ENCODE measurements around the gene MMRN2.

Gene MMRN2

DNA sequence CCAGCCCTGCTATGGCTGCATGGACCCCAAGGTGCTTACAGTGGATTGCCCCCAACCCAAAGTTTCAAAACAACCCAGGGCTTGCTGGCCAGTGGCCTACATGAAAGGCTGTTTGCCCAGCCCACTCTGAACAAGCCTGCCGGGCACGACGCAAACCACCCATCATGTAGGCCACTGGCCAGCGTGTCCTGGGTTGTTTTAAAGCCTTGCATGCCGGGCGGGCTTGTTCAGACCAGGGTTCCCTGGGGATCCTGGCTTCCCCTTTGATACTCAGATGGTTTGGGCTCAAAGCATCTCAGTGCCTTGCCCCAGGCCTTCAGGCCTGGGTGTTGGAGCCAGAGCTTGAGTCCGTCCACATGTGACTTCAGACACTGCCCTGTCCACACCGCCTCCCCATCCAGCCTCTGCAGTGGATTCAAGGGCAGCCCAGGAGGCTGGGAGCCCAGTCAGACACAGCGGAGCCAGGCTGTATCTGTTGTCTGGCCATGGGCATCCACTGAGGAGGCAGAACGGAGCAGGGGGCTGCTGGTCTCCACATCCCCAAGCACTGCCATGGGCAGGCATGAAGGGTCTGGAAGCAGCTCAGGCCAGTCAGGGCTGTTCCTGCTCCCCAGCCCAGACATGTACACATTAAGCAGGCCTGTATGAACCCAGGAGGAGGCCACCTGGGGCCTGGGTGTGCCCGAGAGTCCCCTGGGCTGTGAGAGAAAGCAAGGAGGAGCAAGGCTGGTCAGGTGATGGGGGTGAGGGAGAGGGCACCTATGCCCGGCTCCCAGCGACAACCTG lies 6.8 kb upstream of the MMRN2 start:
- no peak for DNase-seq (ENCODE audit: extremely low spot score)
- ChIA-PET CTCF (interaction anchor here (15.9 kb wide), 1 partner anchor 22 kb away, joined by 238 read pairs; no protein-coding TSS in a partner anchor), POLR2A (no interaction called here)
- no peak for TF ChIP-seq CTCF (IDR thresholded peaks at IDR 0.05; ENCODE audit: control extremely low read depth, extremely low read depth, low read depth, missing control alignments)

DNA sequence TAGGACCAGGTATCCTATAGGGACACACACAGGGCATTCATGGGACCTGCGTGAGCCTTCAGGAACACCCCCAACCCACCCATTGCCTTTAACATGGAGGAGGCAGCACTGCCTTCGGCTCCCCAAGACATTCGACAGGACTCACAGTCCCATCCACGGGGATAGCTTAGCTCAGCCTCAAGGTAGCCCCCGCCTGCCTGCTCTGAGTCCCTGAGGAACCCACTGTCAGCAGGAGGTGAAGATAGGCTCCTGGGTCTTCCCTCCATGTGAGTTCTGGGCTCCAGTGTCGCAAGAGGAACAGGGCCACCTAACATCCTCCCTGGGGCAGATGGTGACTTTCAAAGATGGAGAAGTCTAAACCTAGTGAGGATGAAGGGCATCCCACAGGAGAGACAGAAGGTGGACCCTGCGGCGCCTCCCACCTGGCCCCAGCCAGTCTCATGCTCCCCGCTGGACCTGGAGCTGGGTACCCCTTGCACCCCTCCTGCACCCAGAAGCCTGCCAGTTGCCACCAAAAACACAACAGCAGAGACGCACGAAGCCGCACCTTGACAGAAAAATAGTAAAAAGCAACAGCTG lies 6.0 kb upstream of the MMRN2 start:
- TF ChIP-seq CTCF (IDR thresholded peaks at IDR 0.05; ENCODE audit: control extremely low read depth, extremely low read depth, low read depth, missing control alignments) = no peak
- no peak for DNase-seq (ENCODE audit: extremely low spot score)
- POLR2A ChIA-PET = no interaction called here
- CTCF ChIA-PET = interaction anchor here (15.9 kb wide), 1 partner anchor 21 kb away, joined by 238 read pairs; no protein-coding TSS in a partner anchor

DNA sequence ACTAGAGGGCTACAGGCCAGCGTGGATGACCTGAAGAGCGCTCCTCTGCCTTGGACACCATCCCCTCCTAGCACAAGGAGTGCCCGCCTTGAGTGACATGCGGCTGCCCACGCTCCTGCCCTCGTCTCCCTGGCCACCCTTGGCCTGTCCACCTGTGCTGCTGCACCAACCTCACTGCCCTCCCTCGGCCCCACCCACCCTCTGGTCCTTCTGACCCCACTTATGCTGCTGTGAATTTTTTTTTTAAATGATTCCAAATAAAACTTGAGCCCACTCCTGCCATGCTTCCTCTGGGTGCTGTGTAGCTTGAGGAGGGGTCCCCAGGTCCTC lies 5.5 kb upstream of the MMRN2 start:
- POLR2A ChIA-PET = no interaction called here
- TF ChIP-seq CTCF (IDR thresholded peaks at IDR 0.05; ENCODE audit: control extremely low read depth, extremely low read depth, low read depth, missing control alignments) = no peak
- DNase-seq (ENCODE audit: extremely low spot score) = no peak
- CTCF ChIA-PET = interaction anchor here (1.0 to 15.9 kb wide), 3 partner anchors 20 to 274 kb away, joined by 3 to 238 read pairs (median 18); no protein-coding TSS in a partner anchor

GRCh38 chr10:86962136-86962980 lies 4.9 kb upstream of the MMRN2 start:
- ChIA-PET POLR2A (no interaction called here), CTCF (interaction anchor here (1.0 to 15.9 kb wide), 3 partner anchors 20 to 273 kb away, joined by 3 to 238 read pairs (median 18); no protein-coding TSS in a partner anchor)
- no peak for DNase-seq (ENCODE audit: extremely low spot score)
- no peak for TF ChIP-seq CTCF (IDR thresholded peaks at IDR 0.05; ENCODE audit: control extremely low read depth, extremely low read depth, low read depth, missing control alignments)

- ChIA-PET POLR2A (no interaction called here), CTCF (interaction anchor here (1.5 to 15.9 kb wide), 3 partner anchors 19 to 279 kb away, joined by 4 to 238 read pairs (median 18); no protein-coding TSS in a partner anchor)
These were observed 4.2 kb upstream of the MMRN2 start for GRCh38 chr10:86961481-86962091.

More at GRCh38 chr10:86961481-86962091, 4.2 kb upstream of the MMRN2 start:
- no peak for DNase-seq (ENCODE audit: extremely low spot score)
- TF ChIP-seq CTCF (IDR thresholded peaks at IDR 0.05; ENCODE audit: control extremely low read depth, extremely low read depth, low read depth, missing control alignments) = no peak
